GM18520 (cell line): ENCODE data around the gene BCL11A.

ENCODE experiments used
- ATAC-seq: cut with Tn5 transposase; IDR thresholded peaks from one replicate; pipeline ENCODE4 v1.9.1; 2021; ENCODE audit not compliant: unreplicated experiment

Gene BCL11A

GRCh38 chr2:60528281-60529020, 25.0 kb downstream of the BCL11A start:
- ATAC-seq = no peak

GRCh38 chr2:60527762-60528161, 25.7 kb downstream of the BCL11A start:
- no peak for ATAC-seq

DNA sequence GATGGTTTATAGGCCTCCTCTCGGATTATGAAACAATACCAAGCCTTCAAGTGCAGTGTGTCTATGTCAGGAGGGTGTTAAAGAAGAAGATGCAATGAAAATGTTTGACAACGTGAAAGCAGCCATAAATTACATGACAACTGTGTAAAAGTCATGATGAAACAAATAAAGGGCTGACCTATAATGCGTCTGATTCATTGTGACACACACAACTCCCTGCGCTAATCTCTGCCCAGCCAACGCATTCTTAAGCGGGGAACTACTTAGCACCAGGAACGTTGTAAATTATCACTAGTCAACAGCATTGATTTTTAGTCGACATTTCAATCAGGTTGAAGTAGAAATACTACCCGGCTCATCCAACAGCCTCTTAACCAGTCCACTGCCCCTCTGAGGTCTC, 26.8 kb downstream of the BCL11A start:
- ATAC-seq = no peak

DNA sequence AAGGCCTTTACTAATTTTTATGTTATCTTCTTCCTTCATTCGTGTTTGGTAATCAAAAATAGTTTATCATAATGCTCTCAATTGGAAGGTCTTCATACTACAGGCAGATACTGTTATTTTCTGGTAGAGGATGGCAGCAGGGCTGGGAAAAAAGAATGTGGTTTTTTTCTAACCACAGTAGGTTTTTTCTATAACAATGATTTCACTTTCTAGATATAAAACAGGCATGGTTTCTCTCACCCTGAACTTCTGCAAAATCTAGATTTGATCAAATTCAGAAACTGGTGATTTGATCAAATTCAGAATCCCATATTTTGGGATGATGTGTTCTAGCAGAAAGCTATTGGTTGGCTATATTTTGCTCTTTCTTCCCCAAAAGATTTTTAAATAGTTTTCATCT, 27.6 kb downstream of the BCL11A start:
- ATAC-seq = no peak

- ATAC-seq = no peak
Observed at GRCh38 chr2:60524874-60525273, 28.6 kb downstream of the BCL11A start.

DNA sequence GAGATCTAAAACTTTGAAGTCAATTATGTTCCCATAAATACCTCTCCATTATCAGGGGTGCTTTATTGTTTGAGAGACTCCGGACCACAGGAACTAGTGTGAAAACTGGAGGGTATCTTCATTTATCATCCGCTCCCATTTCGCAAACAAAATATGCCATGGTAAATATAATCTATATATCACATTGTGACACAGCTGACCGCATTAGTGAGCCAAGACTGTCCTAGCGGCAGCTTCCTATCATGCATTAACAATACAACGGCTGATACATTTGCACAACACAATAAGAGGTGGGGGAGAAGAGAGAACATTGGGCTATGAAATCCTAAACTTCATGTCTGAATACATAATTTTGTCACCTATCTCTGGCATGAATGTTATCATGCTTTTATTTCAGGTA, 29.5 kb downstream of the BCL11A start:
- no peak for ATAC-seq

GRCh38 chr2:60522462-60522861, 31.0 kb downstream of the BCL11A start:
- ATAC-seq = no peak

DNA sequence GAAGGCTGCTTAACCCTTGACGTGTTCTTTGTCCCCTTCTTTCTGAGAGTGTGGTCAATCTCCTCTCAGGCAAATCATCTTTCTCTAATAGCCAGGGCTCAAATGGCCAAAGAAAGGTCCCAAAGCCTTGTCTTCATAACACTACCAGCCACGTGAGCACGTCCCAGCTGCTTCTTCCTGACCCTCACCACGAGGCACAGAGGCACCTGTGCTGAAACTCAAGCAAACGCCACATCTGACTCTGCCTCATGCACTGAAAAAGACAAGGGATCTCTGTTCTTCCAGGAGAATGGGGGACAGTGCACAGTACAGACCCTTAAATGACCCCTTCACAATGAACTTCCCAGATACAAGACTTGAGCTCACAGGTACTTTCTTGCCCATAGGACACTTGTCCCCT, 31.8 kb downstream of the BCL11A start:
- no peak for ATAC-seq

- no peak for ATAC-seq
Observed at GRCh38 chr2:60520917-60521539, 32.4 kb downstream of the BCL11A start.

- no peak for ATAC-seq
Observed at GRCh38 chr2:60520151-60520876, 33.1 kb downstream of the BCL11A start.

DNA sequence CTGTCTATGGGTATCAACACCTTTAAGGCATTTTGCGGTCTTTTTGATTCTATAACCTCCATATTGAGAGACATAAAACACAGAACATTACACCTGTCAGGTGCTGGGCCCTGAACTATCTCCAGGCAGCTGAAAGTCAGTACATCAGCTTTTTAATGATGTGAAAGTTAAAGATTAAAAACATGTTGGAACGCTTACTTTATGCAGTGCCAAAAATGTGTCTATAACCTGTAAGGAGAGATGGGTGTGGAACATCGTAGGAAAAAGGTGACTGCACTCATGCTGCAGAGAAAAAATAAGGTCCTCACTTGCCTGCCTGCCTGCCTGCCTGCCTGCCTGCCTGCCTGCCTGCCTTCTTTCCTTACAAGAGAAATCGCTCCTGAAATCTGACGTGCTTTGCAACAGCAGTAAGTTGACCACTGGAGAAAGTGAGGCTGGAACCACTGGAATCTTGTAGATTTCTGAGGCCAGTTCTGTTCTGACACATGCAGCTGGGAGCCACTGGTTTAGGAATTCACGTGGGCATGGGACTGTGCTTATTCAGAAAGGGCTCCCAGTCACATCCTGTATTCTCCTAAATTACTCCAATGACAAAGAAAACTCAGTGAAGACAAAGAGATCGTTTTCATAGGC, 34.1 kb downstream of the BCL11A start:
- ATAC-seq = no peak

- ATAC-seq = no peak
Observed at GRCh38 chr2:60518567-60518966, 34.9 kb downstream of the BCL11A start.

DNA sequence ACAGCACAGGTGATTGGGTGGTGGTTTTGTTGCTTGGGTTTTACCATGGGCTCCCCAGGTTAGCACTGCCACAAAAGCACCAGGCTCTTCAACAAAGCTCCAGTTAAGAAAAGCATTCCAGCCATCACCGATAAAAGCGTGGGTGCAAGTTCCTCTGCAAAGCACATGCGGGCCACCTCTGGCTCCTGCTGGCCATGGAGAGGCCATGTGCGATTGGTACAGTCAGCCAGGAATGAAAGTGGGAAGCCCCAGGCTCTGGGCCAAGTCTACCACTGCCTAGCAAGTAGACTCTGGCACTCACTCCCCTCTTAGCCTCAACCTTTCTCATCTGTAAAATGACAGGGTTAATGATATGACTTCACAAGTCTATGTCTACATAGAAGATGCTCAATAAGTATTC, 36.0 kb downstream of the BCL11A start:
- ATAC-seq = no peak

DNA sequence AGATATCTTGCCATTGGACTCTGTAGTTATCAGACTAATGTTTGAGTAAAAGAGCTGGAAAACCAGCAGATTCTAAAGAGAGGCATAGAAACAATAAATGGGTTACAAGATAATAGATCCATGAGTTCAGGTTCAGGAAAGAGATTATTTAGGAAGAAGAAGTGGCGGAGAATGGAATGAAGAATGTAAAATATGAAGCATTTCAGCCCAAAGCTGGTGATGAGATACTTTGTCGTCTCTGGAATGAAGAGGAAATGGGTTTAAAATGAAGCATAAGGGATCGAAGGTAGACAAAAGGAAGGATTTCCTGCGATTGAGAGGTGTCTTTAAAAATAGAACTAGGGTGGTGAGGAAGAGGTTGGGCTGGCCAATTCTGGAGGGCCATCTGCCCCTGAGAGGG, 36.6 kb downstream of the BCL11A start:
- ATAC-seq = no peak

GRCh38 chr2:60516383-60516811, 37.1 kb downstream of the BCL11A start:
- ATAC-seq = no peak

GRCh38 chr2:60515721-60516226, 37.7 kb downstream of the BCL11A start:
- peak; percentile 87 for ATAC-seq

- no peak for ATAC-seq
Observed at GRCh38 chr2:60513996-60514395, 39.5 kb downstream of the BCL11A start.

DNA sequence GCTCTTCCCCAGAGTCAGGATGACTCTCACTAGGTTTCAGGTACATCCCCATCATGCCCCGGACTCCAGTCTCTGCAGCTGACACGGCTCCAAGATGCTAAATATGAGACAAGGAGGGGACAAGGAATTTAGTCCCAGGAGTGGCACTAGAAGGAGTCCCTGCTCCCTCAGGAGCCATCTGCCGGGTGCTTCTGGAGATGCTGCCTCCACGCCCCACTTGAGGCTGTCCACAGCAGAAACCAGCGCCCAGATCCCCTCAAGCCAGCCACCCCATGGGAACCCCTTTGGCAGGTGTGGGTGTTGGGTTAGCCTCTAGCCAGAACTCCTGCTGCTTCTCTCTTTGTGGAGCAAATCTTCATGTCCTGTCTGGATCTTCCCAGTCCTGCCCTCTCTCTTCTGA, 40.3 kb downstream of the BCL11A start:
- ATAC-seq = no peak

GRCh38 chr2:60512641-60513040, 40.8 kb downstream of the BCL11A start:
- ATAC-seq = no peak

- no peak for ATAC-seq
Observed at GRCh38 chr2:60512062-60512622, 41.3 kb downstream of the BCL11A start.

DNA sequence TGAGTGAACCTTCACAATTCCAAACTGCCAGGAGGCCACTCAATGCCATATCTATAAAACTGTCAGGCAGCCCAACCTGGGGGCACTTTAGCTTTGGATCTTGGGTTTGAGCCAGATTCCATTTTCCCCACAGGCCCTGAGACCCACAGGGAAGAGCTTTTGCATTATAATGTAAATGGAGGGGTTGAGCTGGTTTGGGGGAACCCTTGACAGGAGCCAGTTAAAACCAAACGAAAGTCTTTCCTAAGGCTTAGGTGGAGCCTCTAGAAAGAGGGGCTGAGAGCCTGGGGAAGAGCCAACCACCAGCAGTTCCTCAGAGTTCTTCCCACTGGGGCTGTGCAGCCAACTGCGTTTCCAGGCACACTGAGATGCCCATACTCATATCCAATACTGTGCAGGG, 42.7 kb downstream of the BCL11A start:
- ATAC-seq = no peak
